Panc1 (cell line): ENCODE measurements around the gene PHACTR2. TPM values are rescaled to one million over a fixed set of nuclear protein-coding genes. Genes with fewer than 3 reads are reported as not detected.

Source experiments
- ATAC-seq: fragments of 200-7000 bp; cut with Tn5 transposase; 2 replicates; pipeline ENCODE4 v1.9.1; 2020; ENCODE audit warnings: mild to moderate bottlenecking, moderate library complexity
- BruUV-seq: library from RNA; stranded (reverse); fragments of 400-500 nt; replicated peaks from 2 replicates; lab custom pipeline; 2021; lab: Mats Ljungman, UMichigan
- CTCF ChIA-PET: fragments of 300-600 bp; sonication (Branson Sonifier 250); formaldehyde crosslinking; loops from one replicate; lab custom pipeline; 2022; ENCODE audit warnings: antibody characterized with exemption; lab: Charles Lee
- POLR2A ChIA-PET: fragments of 300-600 bp; sonication (Branson Sonifier 250); formaldehyde crosslinking; loops from one replicate; lab custom pipeline; 2022; ENCODE audit warnings: antibody characterized with exemption; lab: Charles Lee
- DNase-seq: peaks from one replicate; pipeline ENCODE4 v3.0.0-alpha.2; 2010; ENCODE audit warnings: low read depth, low spot score
- H3K27ac ChIP-seq: 2 replicates; pipeline ENCODE4 v1.5.1; 2011; ENCODE audit warnings: mild to moderate bottlenecking, low read length, inconsistent platforms
- H3K27me3 ChIP-seq: fragments of 200-500 bp; sonication (Bioruptor generic); 2 replicates; pipeline ENCODE4 v1.6.0; 2014; ENCODE audit warnings: low read length, inconsistent platforms; ENCODE audit not compliant: control insufficient read depth, insufficient read depth
- H3K36me3 ChIP-seq: fragments of 200-500 bp; sonication (Bioruptor generic); 2 replicates; pipeline ENCODE4 v1.5.1; 2014; ENCODE audit warnings: inconsistent platforms, mild to moderate bottlenecking, low read length, moderate library complexity; ENCODE audit not compliant: control insufficient read depth, insufficient read depth
- H3K4me1 ChIP-seq: 2 replicates; pipeline ENCODE4 v1.5.1; 2011; ENCODE audit warnings: inconsistent platforms, mild to moderate bottlenecking, low read length, moderate library complexity; ENCODE audit not compliant: control insufficient read depth, insufficient read depth
- H3K4me3 ChIP-seq, 2 experiments: 2 replicates each; pipeline ENCODE4 v1.5.1; 2011 to 2012; ENCODE audit warnings: low read depth in 2 of 2, low read length in 2 of 2, mild to moderate bottlenecking in 2 of 2, inconsistent platforms in 1 of 2, moderate library complexity in 1 of 2
- H3K9me3 ChIP-seq: fragments of 200-500 bp; sonication (Bioruptor generic); 2 replicates; pipeline ENCODE4 v1.5.1; 2014; ENCODE audit warnings: low read depth, mild to moderate bottlenecking, inconsistent platforms, low read length, moderate library complexity; ENCODE audit not compliant: control insufficient read depth, insufficient read depth
- POLR2AphosphoS5 ChIP-seq: IDR thresholded peaks from 2 replicates; pipeline ENCODE4 v1.6.1; 2012; ENCODE audit warnings: mild to moderate bottlenecking, low read depth, low read length, moderate library complexity
- REST ChIP-seq, 2 experiments: IDR thresholded peaks; 2 replicates each; pipeline ENCODE4 v1.6.1; 2011 to 2012; ENCODE audit warnings: low read depth in 2 of 2, control low read depth in 1 of 2, low read length in 1 of 2, mild to moderate bottlenecking in 1 of 2, moderate library complexity in 1 of 2; ENCODE audit not compliant: insufficient read depth in 1 of 2
- SIN3A ChIP-seq: IDR thresholded peaks from 2 replicates; pipeline ENCODE4 v1.6.1; 2012; ENCODE audit warnings: low read depth, mild to moderate bottlenecking, low read length, moderate library complexity, borderline replicate concordance; ENCODE audit not compliant: insufficient read depth
- TCF7L2 ChIP-seq: IDR thresholded peaks from 2 replicates; pipeline ENCODE4 v1.6.1; 2011; ENCODE audit warnings: mild to moderate bottlenecking, low read depth, low read length, inconsistent platforms
- in situ Hi-C: cut with HindIII; loops from 2 replicates; pipeline ENCODE4 v1.10.0; 2016; ENCODE audit warnings: low sequenced_read_pairs, low pct_unique_long_range_greater_than_20kb
- intact Hi-C: fragments of 100-400 bp; cut with micrococcal nuclease; formaldehyde crosslinking; loops from one replicate; pipeline ENCODE4 v1.10.0; 2022; ENCODE audit not compliant: unreplicated experiment
- total RNA-seq: library from RNA; stranded (reverse); gene quantifications from one replicate; pipeline ENCODE4 v1.2.1, GENCODE V29; 2021; ENCODE audit not compliant: unreplicated experiment
- TF ChIP-seq, protein P1 (sequence below): fragments of 450-650 bp; IDR thresholded peaks from 2 replicates; pipeline ENCODE4 v1.5.1; 2017; ENCODE audit warnings: mild to moderate bottlenecking

The PHACTR2 gene
- total RNA-seq, 1 experiment from 2014 or later = 59.9 TPM

- DNase-seq (no peak), ATAC-seq (no peak)
- no peak overlapping the region for H3K27ac ChIP-seq
- TF ChIP-seq, protein P1, sequence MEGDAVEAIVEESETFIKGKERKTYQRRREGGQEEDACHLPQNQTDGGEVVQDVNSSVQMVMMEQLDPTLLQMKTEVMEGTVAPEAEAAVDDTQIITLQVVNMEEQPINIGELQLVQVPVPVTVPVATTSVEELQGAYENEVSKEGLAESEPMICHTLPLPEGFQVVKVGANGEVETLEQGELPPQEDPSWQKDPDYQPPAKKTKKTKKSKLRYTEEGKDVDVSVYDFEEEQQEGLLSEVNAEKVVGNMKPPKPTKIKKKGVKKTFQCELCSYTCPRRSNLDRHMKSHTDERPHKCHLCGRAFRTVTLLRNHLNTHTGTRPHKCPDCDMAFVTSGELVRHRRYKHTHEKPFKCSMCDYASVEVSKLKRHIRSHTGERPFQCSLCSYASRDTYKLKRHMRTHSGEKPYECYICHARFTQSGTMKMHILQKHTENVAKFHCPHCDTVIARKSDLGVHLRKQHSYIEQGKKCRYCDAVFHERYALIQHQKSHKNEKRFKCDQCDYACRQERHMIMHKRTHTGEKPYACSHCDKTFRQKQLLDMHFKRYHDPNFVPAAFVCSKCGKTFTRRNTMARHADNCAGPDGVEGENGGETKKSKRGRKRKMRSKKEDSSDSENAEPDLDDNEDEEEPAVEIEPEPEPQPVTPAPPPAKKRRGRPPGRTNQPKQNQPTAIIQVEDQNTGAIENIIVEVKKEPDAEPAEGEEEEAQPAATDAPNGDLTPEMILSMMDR = no peak
- TF ChIP-seq SIN3A (no peak), TCF7L2 (peak; percentile 90), POLR2AphosphoS5 (no peak)
- H3K4me1 ChIP-seq = no peaks in the 10 kb centered on the region
- intact Hi-C loops = no loop called here
- BruUV-seq = no TSS peak
- H3K36me3 ChIP-seq = 0 out of 2 replicates have a peak, but pooled peaks cover 4% of the 10 kb centered on the region
- H3K27me3 ChIP-seq = no peaks in the 10 kb centered on the region
- POLR2A ChIA-PET = no interaction called here
- H3K9me3 ChIP-seq = no peaks in the 10 kb centered on the region
- no peak overlapping the region for H3K4me3 ChIP-seq
- CTCF ChIA-PET = no interaction called here
- in situ Hi-C loops = no loop called here
Observed at GRCh38 chr6:143774347-143774746, 96.6 kb downstream of the PHACTR2 start.

- 0 out of 2 replicates have a peak, but pooled peaks cover 4% of the 10 kb centered on the region for H3K36me3 ChIP-seq
- no peaks in the 10 kb centered on the region for H3K27me3 ChIP-seq
- ChIA-PET CTCF (no interaction called here), POLR2A (no interaction called here)
- no peak for ATAC-seq
- DNase-seq = no peak
- in situ Hi-C loops (no loop called here), intact Hi-C loops (no loop called here)
- peak overlapping the region; percentile 62; the same call in 1 of the 2 replicates for H3K27ac ChIP-seq
- TF ChIP-seq, protein P1 = no peak
- no peak for TF ChIP-seq REST (IDR thresholded peaks at IDR 0.05; ENCODE audit: insufficient read depth in 1 of 2, low read depth in 2 of 2, low read length in 1 of 2)
- no peak for TF ChIP-seq TCF7L2
- no peak for TF ChIP-seq POLR2AphosphoS5
- no peak for TF ChIP-seq SIN3A
- no TSS peak for BruUV-seq
- no peak overlapping the region for H3K4me3 ChIP-seq
- no peaks in the 10 kb centered on the region for H3K9me3 ChIP-seq
- no peaks in the 10 kb centered on the region for H3K4me1 ChIP-seq
Observed at GRCh38 chr6:143775336-143775735, 97.6 kb downstream of the PHACTR2 start.
